ENCODE measurements around the gene ASTN1. TPM values are rescaled to one million over a fixed set of nuclear protein-coding genes. Genes with fewer than 3 reads are reported as not detected.

Gene ASTN1
- total RNA-seq, 1 experiment from 2014 or later, result not detected

DNA sequence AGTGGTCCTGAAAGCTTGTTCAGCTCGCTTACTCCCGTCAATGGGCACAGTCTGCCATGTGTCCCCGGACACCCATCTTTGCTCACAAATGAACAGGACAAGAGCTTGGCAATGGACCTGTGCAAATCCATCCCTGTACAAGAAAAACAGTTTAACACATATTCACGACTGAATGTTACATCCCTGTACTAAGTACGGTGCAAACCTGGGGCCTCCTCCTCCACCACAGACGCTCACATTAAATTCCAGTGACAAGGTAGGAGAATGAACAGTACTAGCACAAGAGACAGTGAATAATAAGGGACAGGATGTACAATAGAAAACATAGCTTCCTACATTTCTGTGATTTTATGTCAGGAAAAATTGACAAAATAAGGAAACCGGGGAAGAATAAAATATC is 187.7 kb downstream of the ASTN1 start:
- in situ Hi-C loops (cut with HindIII; ENCODE audit: low pct_unique_long_range_greater_than_20kb, low sequenced_read_pairs), result no loop called here
- no peak for DNase-seq (ENCODE audit: low read depth, low spot score)

DNA sequence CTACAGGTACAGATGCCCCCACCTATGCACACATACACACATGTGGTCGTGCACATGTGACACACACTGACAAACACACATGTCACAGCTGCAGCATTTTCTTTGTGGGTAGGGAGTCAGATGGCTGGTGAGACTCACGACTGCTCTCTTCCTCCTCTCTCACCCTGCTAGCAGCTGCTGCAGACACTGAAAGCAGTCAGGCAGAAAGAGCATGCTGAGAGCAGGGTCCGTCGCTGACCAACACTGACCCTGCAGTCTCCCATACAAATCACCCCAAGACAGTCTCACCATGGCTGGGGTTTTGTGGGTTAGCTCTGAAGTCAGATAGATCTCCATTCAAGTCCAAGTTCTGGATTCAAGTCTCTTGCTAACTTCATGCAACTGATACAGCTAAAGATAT is 188.3 kb downstream of the ASTN1 start:
- no peak for DNase-seq (ENCODE audit: low read depth, low spot score)
- in situ Hi-C loops (cut with HindIII; ENCODE audit: low pct_unique_long_range_greater_than_20kb, low sequenced_read_pairs), result no loop called here

DNA sequence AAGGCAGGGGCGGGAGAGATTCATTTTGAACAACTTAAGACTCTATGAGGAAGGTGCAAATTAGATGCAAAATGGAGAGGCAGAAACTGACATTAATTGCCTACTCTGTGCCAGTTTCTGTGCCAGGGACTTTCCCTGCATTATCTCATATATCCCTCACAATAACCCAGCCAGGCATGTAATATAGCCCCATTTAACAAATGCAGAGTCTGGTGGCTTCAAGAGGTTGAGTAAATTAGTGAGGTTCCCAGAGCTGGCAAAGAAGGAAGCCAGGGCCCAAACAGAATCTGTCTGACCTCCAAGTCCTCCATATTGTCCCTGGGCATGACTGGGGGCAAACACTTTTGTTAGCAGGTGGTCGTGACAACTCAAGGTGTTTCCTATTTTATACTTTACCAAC is 199.8 kb downstream of the ASTN1 start:
- DNase-seq (ENCODE audit: low read depth, low spot score), result no peak
- in situ Hi-C loops (cut with HindIII; ENCODE audit: low pct_unique_long_range_greater_than_20kb, low sequenced_read_pairs), result no loop called here

GRCh38 chr1:176963181-176963580 is 201.3 kb downstream of the ASTN1 start:
- no peak for DNase-seq (ENCODE audit: low read depth, low spot score)
- in situ Hi-C loops (cut with HindIII; ENCODE audit: low pct_unique_long_range_greater_than_20kb, low sequenced_read_pairs), result no loop called here

GRCh38 chr1:176961678-176962077 is 202.8 kb downstream of the ASTN1 start:
- in situ Hi-C loops (cut with HindIII; ENCODE audit: low pct_unique_long_range_greater_than_20kb, low sequenced_read_pairs), result no loop called here
- DNase-seq (ENCODE audit: low read depth, low spot score), result no peak

GRCh38 chr1:176959191-176959820 is 205.2 kb downstream of the ASTN1 start:
- in situ Hi-C loops (cut with HindIII; ENCODE audit: low pct_unique_long_range_greater_than_20kb, low sequenced_read_pairs), result no loop called here
- no peak for DNase-seq (ENCODE audit: low read depth, low spot score)

DNA sequence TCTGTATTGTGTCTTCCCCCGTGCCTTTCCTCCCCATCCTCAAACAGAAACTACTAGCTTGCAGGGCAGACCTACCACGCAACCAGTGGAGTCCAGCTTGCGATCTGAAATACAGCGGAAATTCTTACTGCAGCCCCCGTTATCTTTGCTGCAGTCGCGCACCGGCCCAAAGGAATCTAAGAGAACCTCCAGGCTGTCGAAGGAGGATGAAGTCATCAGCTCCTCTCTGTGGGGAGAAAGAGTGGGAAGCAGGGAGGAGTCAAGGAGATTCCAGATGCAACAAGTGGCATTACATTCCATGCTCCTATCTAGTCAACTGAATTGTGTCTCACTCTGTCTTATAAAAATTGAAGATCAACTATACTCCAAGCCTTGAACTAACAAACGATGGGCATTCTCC is 206.9 kb downstream of the ASTN1 start:
- in situ Hi-C loops (cut with HindIII; ENCODE audit: low pct_unique_long_range_greater_than_20kb, low sequenced_read_pairs), result no loop called here

GRCh38 chr1:176954242-176954641 is 210.3 kb downstream of the ASTN1 start:
- DNase-seq (ENCODE audit: low read depth, low spot score), result peak; percentile 52
- in situ Hi-C loops (cut with HindIII; ENCODE audit: low pct_unique_long_range_greater_than_20kb, low sequenced_read_pairs), result no loop called here

More for the DNA sequence above, 206.9 kb downstream of the ASTN1 start:
- DNase-seq (ENCODE audit: low read depth, low spot score), result no peak

DNA sequence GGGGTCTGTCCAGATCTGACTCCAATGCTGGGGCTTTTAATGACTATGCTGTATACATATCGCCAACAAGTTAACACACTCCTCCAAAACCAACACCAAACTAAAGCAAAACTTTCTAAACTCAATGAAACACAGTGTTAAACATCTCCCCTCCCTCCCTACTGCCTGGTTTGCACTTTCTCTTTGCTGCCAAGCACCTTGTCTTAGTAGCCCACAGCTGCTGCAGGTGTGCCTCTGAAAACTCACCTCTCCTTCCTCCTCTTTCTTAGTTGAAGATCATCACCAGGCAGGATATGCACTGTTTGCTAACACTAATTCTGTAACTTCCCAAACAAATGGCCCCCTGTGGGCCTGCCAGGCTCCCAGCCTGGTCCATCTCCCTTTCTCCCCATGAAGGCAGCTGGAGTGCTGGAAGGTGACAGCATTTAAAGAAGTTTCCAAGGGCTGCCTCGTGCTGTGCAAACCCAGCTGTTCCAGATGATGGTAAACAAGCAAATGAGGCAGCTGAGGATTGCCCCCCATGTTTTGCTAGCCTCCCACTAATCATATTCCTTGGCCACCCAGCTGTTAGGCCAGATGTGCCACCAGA is 213.7 kb downstream of the ASTN1 start:
- in situ Hi-C loops (cut with HindIII; ENCODE audit: low pct_unique_long_range_greater_than_20kb, low sequenced_read_pairs), result no loop called here
- no peak for DNase-seq (ENCODE audit: low read depth, low spot score)

- in situ Hi-C loops (cut with HindIII; ENCODE audit: low pct_unique_long_range_greater_than_20kb, low sequenced_read_pairs), result no loop called here
- DNase-seq (ENCODE audit: low read depth, low spot score), result peak; percentile 83
These were observed 215.4 kb downstream of the ASTN1 start for GRCh38 chr1:176949033-176949662.

GRCh38 chr1:176944606-176945005 is 219.9 kb downstream of the ASTN1 start:
- no peak for DNase-seq (ENCODE audit: low read depth, low spot score)
- in situ Hi-C loops (cut with HindIII; ENCODE audit: low pct_unique_long_range_greater_than_20kb, low sequenced_read_pairs), result no loop called here

GRCh38 chr1:176943783-176944182 is 220.7 kb downstream of the ASTN1 start:
- DNase-seq (ENCODE audit: low read depth, low spot score), result no peak
- in situ Hi-C loops (cut with HindIII; ENCODE audit: low pct_unique_long_range_greater_than_20kb, low sequenced_read_pairs), result no loop called here

DNA sequence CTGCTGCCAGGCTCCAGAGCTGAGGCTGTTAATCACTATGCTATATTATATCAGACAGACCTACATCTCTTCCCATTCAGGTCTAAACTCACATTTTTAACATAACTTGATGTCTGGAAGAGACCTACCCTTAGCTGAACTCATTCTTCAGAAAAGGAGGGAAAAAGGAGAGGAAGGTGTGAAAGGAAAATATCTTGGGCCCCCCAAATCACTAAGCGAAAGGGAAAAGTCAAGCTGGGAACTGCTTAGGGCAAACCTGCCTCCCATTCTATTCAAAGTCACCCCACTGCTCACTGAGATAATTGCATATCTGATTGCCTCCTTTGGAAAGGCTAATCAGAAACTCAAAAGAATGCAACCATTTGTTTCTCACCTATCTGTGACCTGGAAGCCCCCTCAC is 222.2 kb downstream of the ASTN1 start:
- DNase-seq (ENCODE audit: low read depth, low spot score), result no peak
- in situ Hi-C loops (cut with HindIII; ENCODE audit: low pct_unique_long_range_greater_than_20kb, low sequenced_read_pairs), result no loop called here

- in situ Hi-C loops (cut with HindIII; ENCODE audit: low pct_unique_long_range_greater_than_20kb, low sequenced_read_pairs), result no loop called here
- DNase-seq (ENCODE audit: low read depth, low spot score), result no peak
These were observed 224.5 kb downstream of the ASTN1 start for GRCh38 chr1:176939993-176940392.

- in situ Hi-C loops (cut with HindIII; ENCODE audit: low pct_unique_long_range_greater_than_20kb, low sequenced_read_pairs), result no loop called here
- no peak for DNase-seq (ENCODE audit: low read depth, low spot score)
These were observed 226.1 kb downstream of the ASTN1 start for GRCh38 chr1:176938375-176938774.

GRCh38 chr1:176934370-176934769 is 230.1 kb downstream of the ASTN1 start:
- in situ Hi-C loops (cut with HindIII; ENCODE audit: low pct_unique_long_range_greater_than_20kb, low sequenced_read_pairs), result no loop called here
- DNase-seq (ENCODE audit: low read depth, low spot score), result no peak

DNA sequence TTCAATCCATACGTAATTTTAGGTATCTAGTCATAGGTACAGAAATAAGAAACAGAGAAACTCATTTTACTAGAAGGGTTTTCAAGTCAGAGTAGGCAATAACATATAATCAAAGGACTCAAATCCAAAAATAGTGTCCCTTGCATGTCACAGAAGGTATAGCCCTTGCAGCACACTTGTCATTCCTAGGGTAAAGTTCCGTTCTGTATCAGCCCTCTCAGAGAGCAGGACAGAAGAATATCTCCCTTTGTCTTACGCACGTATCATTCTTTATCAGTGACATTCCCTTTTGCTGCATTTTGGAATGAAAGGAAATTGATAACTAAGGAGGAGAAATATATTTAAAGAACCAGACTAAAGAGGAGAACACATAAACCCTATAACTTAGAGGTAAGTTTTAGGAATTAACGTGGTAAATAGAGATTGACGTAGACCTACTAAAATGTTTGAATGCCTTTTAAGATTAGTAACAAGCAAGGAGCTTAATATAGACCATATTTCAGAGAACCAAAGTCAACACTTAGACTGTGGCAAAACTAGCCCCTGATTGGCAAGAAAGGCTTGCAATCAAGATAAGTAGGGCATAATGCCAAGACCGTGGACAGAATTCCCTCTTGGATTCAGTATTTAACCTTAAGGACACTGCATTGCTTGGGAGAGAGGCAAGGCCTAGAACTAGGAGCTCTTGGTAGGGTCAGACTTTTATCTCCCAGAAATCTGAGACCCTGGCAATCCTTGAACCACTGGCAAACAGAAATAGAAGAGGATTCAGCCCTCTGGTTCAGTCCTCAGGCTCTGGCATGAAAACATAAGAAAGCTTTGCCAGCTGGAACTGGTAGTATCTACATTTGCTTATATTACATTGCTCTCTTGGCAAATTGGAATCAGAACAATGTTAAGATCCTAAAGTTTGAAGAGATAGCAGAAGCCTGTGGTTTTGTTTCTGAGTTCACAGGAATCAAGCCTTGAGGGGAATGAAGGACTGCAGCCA is 232.1 kb downstream of the ASTN1 start:
- in situ Hi-C loops (cut with HindIII; ENCODE audit: low pct_unique_long_range_greater_than_20kb, low sequenced_read_pairs), result no loop called here
- no peak for DNase-seq (ENCODE audit: low read depth, low spot score)

DNA sequence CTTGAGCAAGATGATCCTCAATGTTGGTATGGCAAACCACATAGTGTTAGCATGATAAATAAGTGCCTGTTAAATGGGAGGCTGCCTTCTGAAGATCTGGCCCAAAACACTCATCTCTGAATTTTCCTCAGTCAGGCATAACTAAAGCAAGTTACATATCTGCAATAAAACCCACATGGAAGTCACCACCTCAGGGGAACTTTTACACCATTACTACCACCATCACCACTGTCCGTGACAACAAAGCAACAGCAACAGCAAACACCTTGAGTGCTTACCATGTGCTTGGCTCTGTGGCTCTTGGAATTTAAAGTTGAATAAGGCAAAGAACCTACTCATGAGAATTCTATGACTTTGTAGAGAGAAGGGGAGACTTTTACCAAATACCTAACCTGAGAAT is 233.0 kb downstream of the ASTN1 start:
- DNase-seq (ENCODE audit: low read depth, low spot score), result no peak
- in situ Hi-C loops (cut with HindIII; ENCODE audit: low pct_unique_long_range_greater_than_20kb, low sequenced_read_pairs), result no loop called here
